ENCODE results near the gene NNAT. TPM values are rescaled to one million over a fixed set of nuclear protein-coding genes. Genes with fewer than 3 reads are reported as not detected.

NNAT gene
- total RNA-seq, 1 experiment from 2014 or later: not detected

- Histone ChIP-seq H3K9ac (ENCODE audit: low read length) (peak overlapping the region; percentile 76), H3K36me3 (ENCODE audit: insufficient read depth, low read length) (no peaks in the 10 kb centered on the region), H3K9me3 (ENCODE audit: low read length) (no peaks in the 10 kb centered on the region), H4K20me1 (ENCODE audit: insufficient read depth, low read depth, low read length) (peaks cover 39% of the 10 kb centered on the region), H3K4me2 (ENCODE audit: low read depth, low read length, poor library complexity, severe bottlenecking) (peak overlapping the region; percentile 90), H3K9me2 (replicated peaks; ENCODE audit: insufficient read depth, low read length) (no peaks in the 10 kb centered on the region), H3K27me3 (ENCODE audit: low read length) (no peaks in the 10 kb centered on the region), H3K79me2 (ENCODE audit: low read length) (peaks cover 73% of the 10 kb centered on the region), H3K4me1 (ENCODE audit: low read length) (peaks cover 46% of the 10 kb centered on the region), H3K4me3 (ENCODE audit: low read length) (peak overlapping the region; percentile 84), H3K27ac (ENCODE audit: low read length) (peak overlapping the region; percentile 89), H2AFZ (ENCODE audit: low read length) (no peak overlapping the region)
- DNase-seq: no peak
Observed at GRCh38 chr20:37524859-37525708, 4.0 kb downstream of the NNAT start.

GRCh38 chr20:37525810-37526209 lies 4.8 kb downstream of the NNAT start:
- H3K4me3 ChIP-seq (ENCODE audit: low read length): peak overlapping the region; percentile 84
- no peaks in the 10 kb centered on the region for H3K9me2 ChIP-seq (replicated peaks; ENCODE audit: insufficient read depth, low read length)
- H3K4me1 ChIP-seq (ENCODE audit: low read length): peaks cover 39% of the 10 kb centered on the region
- H4K20me1 ChIP-seq (ENCODE audit: insufficient read depth, low read depth, low read length): peaks cover 32% of the 10 kb centered on the region
- H3K9me3 ChIP-seq (ENCODE audit: low read length): no peaks in the 10 kb centered on the region
- no peaks in the 10 kb centered on the region for H3K36me3 ChIP-seq (ENCODE audit: insufficient read depth, low read length)
- no peak overlapping the region for H2AFZ ChIP-seq (ENCODE audit: low read length)
- peak overlapping the region; percentile 89 for H3K27ac ChIP-seq (ENCODE audit: low read length)
- peak overlapping the region; percentile 90 for H3K4me2 ChIP-seq (ENCODE audit: low read depth, low read length, poor library complexity, severe bottlenecking)
- H3K9ac ChIP-seq (ENCODE audit: low read length): peak overlapping the region; percentile 76
- no peak for DNase-seq
- no peaks in the 10 kb centered on the region for H3K27me3 ChIP-seq (ENCODE audit: low read length)
- peaks cover 66% of the 10 kb centered on the region for H3K79me2 ChIP-seq (ENCODE audit: low read length)

- no peak overlapping the region for H2AFZ ChIP-seq (ENCODE audit: low read length)
- H3K27me3 ChIP-seq (ENCODE audit: low read length): no peaks in the 10 kb centered on the region
- peak overlapping the region; percentile 84 for H3K4me3 ChIP-seq (ENCODE audit: low read length)
- peak; percentile 60 for DNase-seq
- peaks cover 36% of the 10 kb centered on the region for H3K4me1 ChIP-seq (ENCODE audit: low read length)
- peak overlapping the region; percentile 90 for H3K4me2 ChIP-seq (ENCODE audit: low read depth, low read length, poor library complexity, severe bottlenecking)
- no peaks in the 10 kb centered on the region for H3K36me3 ChIP-seq (ENCODE audit: insufficient read depth, low read length)
- no peaks in the 10 kb centered on the region for H3K9me3 ChIP-seq (ENCODE audit: low read length)
- H4K20me1 ChIP-seq (ENCODE audit: insufficient read depth, low read depth, low read length): peaks cover 32% of the 10 kb centered on the region
- H3K9me2 ChIP-seq (replicated peaks; ENCODE audit: insufficient read depth, low read length): no peaks in the 10 kb centered on the region
- H3K79me2 ChIP-seq (ENCODE audit: low read length): peaks cover 60% of the 10 kb centered on the region
- H3K27ac ChIP-seq (ENCODE audit: low read length): peak overlapping the region; percentile 89
- H3K9ac ChIP-seq (ENCODE audit: low read length): peak overlapping the region; percentile 76
Observed at GRCh38 chr20:37526238-37526838, 5.3 kb downstream of the NNAT start.

- Histone ChIP-seq H3K4me1 (ENCODE audit: low read length) (peaks cover 36% of the 10 kb centered on the region), H3K27ac (ENCODE audit: low read length) (peak overlapping the region; percentile 89), H3K4me3 (ENCODE audit: low read length) (peak overlapping the region; percentile 84), H3K27me3 (ENCODE audit: low read length) (no peaks in the 10 kb centered on the region), H2AFZ (ENCODE audit: low read length) (peak overlapping the region; percentile 87; the same call in 1 of the 2 replicates), H3K9me2 (replicated peaks; ENCODE audit: insufficient read depth, low read length) (no peaks in the 10 kb centered on the region), H3K9me3 (ENCODE audit: low read length) (no peaks in the 10 kb centered on the region), H3K9ac (ENCODE audit: low read length) (peak overlapping the region; percentile 76), H4K20me1 (ENCODE audit: insufficient read depth, low read depth, low read length) (peaks cover 32% of the 10 kb centered on the region), H3K36me3 (ENCODE audit: insufficient read depth, low read length) (no peaks in the 10 kb centered on the region), H3K4me2 (ENCODE audit: low read depth, low read length, poor library complexity, severe bottlenecking) (peak overlapping the region; percentile 90), H3K79me2 (ENCODE audit: low read length) (peaks cover 55% of the 10 kb centered on the region)
- peak; percentile 56 for DNase-seq
Observed at GRCh38 chr20:37526839-37527637, 6.0 kb downstream of the NNAT start.

- Histone ChIP-seq H4K20me1 (ENCODE audit: insufficient read depth, low read depth, low read length) (peaks cover 32% of the 10 kb centered on the region), H3K9me2 (replicated peaks; ENCODE audit: insufficient read depth, low read length) (no peaks in the 10 kb centered on the region), H2AFZ (ENCODE audit: low read length) (peak within 1 kb of the TSS; percentile 87; the same call in 1 of the 2 replicates), H3K9me3 (ENCODE audit: low read length) (no peaks in the 10 kb centered on the region), H3K36me3 (ENCODE audit: insufficient read depth, low read length) (no peaks in the 10 kb centered on the region), H3K4me3 (ENCODE audit: low read length) (peak within 1 kb of the TSS; percentile 84), H3K79me2 (ENCODE audit: low read length) (peaks cover 49% of the 10 kb centered on the region), H3K27ac (ENCODE audit: low read length) (peak within 1 kb of the TSS; percentile 89), H3K9ac (ENCODE audit: low read length) (peak within 1 kb of the TSS; percentile 76), H3K27me3 (ENCODE audit: low read length) (no peaks in the 10 kb centered on the region), H3K4me2 (ENCODE audit: low read depth, low read length, poor library complexity, severe bottlenecking) (peak within 1 kb of the TSS; percentile 90), H3K4me1 (ENCODE audit: low read length) (peaks cover 36% of the 10 kb centered on the region)
- DNase-seq: peak; percentile 96
Observed at GRCh38 chr20:37527638-37528445, 6.8 kb downstream of the NNAT start, which contains the start of gene BLCAP. TSS of gene BLCAP (minus strand) at chr20:37527876. CDS start at chr20:37519174, 8,702 bp downstream.

GRCh38 chr20:37528446-37529213 lies 7.6 kb downstream of the NNAT start:
- no peaks in the 10 kb centered on the region for H3K9me2 ChIP-seq (replicated peaks; ENCODE audit: insufficient read depth, low read length)
- H3K36me3 ChIP-seq (ENCODE audit: insufficient read depth, low read length): no peaks in the 10 kb centered on the region
- H3K9me3 ChIP-seq (ENCODE audit: low read length): no peaks in the 10 kb centered on the region
- H3K4me1 ChIP-seq (ENCODE audit: low read length): peaks cover 36% of the 10 kb centered on the region
- H3K4me3 ChIP-seq (ENCODE audit: low read length): peak overlapping the region; percentile 84
- no peak for DNase-seq
- peaks cover 41% of the 10 kb centered on the region for H3K79me2 ChIP-seq (ENCODE audit: low read length)
- 0 out of 2 replicates have a peak overlapping the region, but pooled peaks have one; percentile 87 for H2AFZ ChIP-seq (ENCODE audit: low read length)
- peak overlapping the region; percentile 76 for H3K9ac ChIP-seq (ENCODE audit: low read length)
- peak overlapping the region; percentile 89; the same call in 1 of the 2 replicates for H3K27ac ChIP-seq (ENCODE audit: low read length)
- H3K4me2 ChIP-seq (ENCODE audit: low read depth, low read length, poor library complexity, severe bottlenecking): peak overlapping the region; percentile 90
- peaks cover 28% of the 10 kb centered on the region for H4K20me1 ChIP-seq (ENCODE audit: insufficient read depth, low read depth, low read length)
- H3K27me3 ChIP-seq (ENCODE audit: low read length): no peaks in the 10 kb centered on the region

All from Karpas-422 (cell line).